Vagina (tissue), 2 donors: ENCODE measurements around the gene ITLN1.

ENCODE experiments used
- POLR2A ChIP-seq, 2 donors: fragments of 450-650 bp; IDR thresholded peaks; one replicate each; pipeline ENCODE4 v1.6.1; 2017; ENCODE audit warnings: antibody characterized with exemption in 2 of 2, mild to moderate bottlenecking in 2 of 2, moderate library complexity in 2 of 2
- POLR2AphosphoS5 ChIP-seq, 2 donors: sonication (generic); formaldehyde crosslinking; IDR thresholded peaks; one replicate each; pipeline ENCODE4 v1.9.0; 2017; ENCODE audit warnings: antibody characterized with exemption in 2 of 2, mild to moderate bottlenecking in 2 of 2, low read depth in 1 of 2; ENCODE audit not compliant: insufficient read depth in 1 of 2
- TF ChIP-seq, protein P1 (sequence below), 3 experiments: fragments of 450-650 bp in 2 of 3; fragments of 200-600 bp in 1 of 3; sonication (generic) in 1 of 3; IDR thresholded peaks; one replicate each; pipeline ENCODE4 v1.5.1; 2017 to 2019; ENCODE audit warnings: antibody characterized with exemption in 3 of 3, mild to moderate bottlenecking in 2 of 3, moderate library complexity in 2 of 3

DNA sequence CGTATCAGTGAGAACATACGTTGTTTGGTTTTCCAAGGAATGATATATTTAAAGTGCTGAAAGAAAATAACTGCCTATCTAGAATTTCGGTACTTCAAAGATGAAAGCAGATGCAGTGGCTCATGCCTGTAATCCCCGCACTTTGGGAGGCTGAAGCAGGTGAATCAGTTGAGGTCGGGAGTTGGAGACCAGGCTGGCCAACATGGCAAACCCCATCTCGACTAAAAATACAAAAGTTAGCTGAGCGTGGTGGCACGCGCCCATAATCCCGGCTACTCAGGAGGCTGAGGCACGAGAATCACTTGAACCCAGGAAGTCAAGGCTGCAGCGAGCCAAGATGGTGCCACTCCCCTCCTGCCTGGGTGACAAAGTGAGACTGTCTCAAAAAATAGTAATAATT is 38.7 kb downstream of the ITLN1 start:
- TF ChIP-seq, protein P1, sequence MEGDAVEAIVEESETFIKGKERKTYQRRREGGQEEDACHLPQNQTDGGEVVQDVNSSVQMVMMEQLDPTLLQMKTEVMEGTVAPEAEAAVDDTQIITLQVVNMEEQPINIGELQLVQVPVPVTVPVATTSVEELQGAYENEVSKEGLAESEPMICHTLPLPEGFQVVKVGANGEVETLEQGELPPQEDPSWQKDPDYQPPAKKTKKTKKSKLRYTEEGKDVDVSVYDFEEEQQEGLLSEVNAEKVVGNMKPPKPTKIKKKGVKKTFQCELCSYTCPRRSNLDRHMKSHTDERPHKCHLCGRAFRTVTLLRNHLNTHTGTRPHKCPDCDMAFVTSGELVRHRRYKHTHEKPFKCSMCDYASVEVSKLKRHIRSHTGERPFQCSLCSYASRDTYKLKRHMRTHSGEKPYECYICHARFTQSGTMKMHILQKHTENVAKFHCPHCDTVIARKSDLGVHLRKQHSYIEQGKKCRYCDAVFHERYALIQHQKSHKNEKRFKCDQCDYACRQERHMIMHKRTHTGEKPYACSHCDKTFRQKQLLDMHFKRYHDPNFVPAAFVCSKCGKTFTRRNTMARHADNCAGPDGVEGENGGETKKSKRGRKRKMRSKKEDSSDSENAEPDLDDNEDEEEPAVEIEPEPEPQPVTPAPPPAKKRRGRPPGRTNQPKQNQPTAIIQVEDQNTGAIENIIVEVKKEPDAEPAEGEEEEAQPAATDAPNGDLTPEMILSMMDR (IDR thresholded peaks at IDR 0.05): no peak
- TF ChIP-seq POLR2AphosphoS5 (IDR thresholded peaks at IDR 0.05; ENCODE audit: insufficient read depth in 1 of 2, low read depth in 1 of 2) (no peak), POLR2A (IDR thresholded peaks at IDR 0.05) (no peak)
